Endothelial cell of umbilical vein (primary cell): ENCODE results near the gene P4HB.

Experiments used
- CTCF ChIP-seq, 2 donors: IDR thresholded peaks; 1 replicate in 1 of 2; 2 replicates in 1 of 2; pipeline ENCODE4 v1.5.1; 2011; ENCODE audit warnings: low read length in 2 of 2, mild to moderate bottlenecking in 2 of 2, moderate library complexity in 2 of 2, control low read depth in 1 of 2, inconsistent platforms in 1 of 2, low read depth in 1 of 2; ENCODE audit not compliant: insufficient read depth in 1 of 2; ENCODE audit errors: extremely low read depth in 1 of 2
- EZH2 ChIP-seq: IDR thresholded peaks from 2 replicates; pipeline ENCODE4 v1.6.1; 2012; ENCODE audit warnings: borderline replicate concordance, low read depth, mild to moderate bottlenecking, moderate library complexity, low read length, inconsistent platforms; ENCODE audit not compliant: severe bottlenecking
- FOS ChIP-seq: IDR thresholded peaks from 2 replicates; pipeline ENCODE4 v1.6.1; 2011; ENCODE audit warnings: mild to moderate bottlenecking, low read length, moderate library complexity, borderline replicate concordance; ENCODE audit not compliant: insufficient read depth
- MAX ChIP-seq: IDR thresholded peaks from 2 replicates; pipeline ENCODE4 v1.6.1; 2011; ENCODE audit not compliant: insufficient read depth, insufficient read length
- MYC ChIP-seq: IDR thresholded peaks from one replicate; pipeline ENCODE4 v1.6.1; 2011; ENCODE audit warnings: mild to moderate bottlenecking, low read depth, low read length
- POLR2A ChIP-seq: IDR thresholded peaks from 2 replicates; pipeline ENCODE4 v1.6.1; 2012; ENCODE audit warnings: low read depth, mild to moderate bottlenecking, control low read depth, low read length

- TF ChIP-seq POLR2A (no peak), CTCF (IDR thresholded peaks at IDR 0.05; ENCODE audit: extremely low read depth in 1 of 2, insufficient read depth in 1 of 2, low read depth in 1 of 2, low read length in 2 of 2) (peak; percentile 57 to 76), EZH2 (no peak), MYC (no peak), MAX (no peak), FOS (no peak)
Measured at GRCh38 chr17:81821603-81822311, 38.6 kb downstream of the P4HB start.
